Kidney (tissue), 14 donors: ENCODE data around the gene AKR1C8. TPM values are rescaled to one million over a fixed set of nuclear protein-coding genes. Genes with fewer than 3 reads are reported as not detected.
"Not testable (repeated sequence)": the region's sequence is repeated elsewhere in the genome, so short reads cannot be mapped to it uniquely, and the experiment has no call there.

ENCODE experiments used
- DNase-seq, 5 donors: peaks; one replicate each; pipeline ENCODE4 v3.0.0-alpha.2; 2013 to 2020
- FAIRE-seq: peaks from 2 replicates; lab custom pipeline; 2012; peaks lifted over from hg19 to GRCh38; lab: Jason Lieb, UNC
- H3K27ac ChIP-seq, 2 donors: one replicate each; pipeline ENCODE4 v1.7.0; 2013; ENCODE audit warnings: low read depth in 2 of 2, low read length in 2 of 2, inconsistent platforms in 1 of 2
- H3K27me3 ChIP-seq: one replicate; pipeline ENCODE4 v1.7.1; 2013; ENCODE audit warnings: low read length, inconsistent platforms; ENCODE audit not compliant: control insufficient read depth, insufficient read depth
- H3K36me3 ChIP-seq, 3 donors: one replicate each; pipeline versions ENCODE4 v1.7.0 to v1.7.1; 2013; ENCODE audit warnings: low read length in 3 of 3, control low read depth in 1 of 3, inconsistent platforms in 1 of 3; ENCODE audit not compliant: insufficient read depth in 3 of 3, control insufficient read depth in 2 of 3
- H3K4me1 ChIP-seq, 3 donors: one replicate each; pipeline versions ENCODE4 v1.7.0 to v1.7.1; 2013; ENCODE audit warnings: low read length in 3 of 3, inconsistent platforms in 1 of 3, low read depth in 1 of 3; ENCODE audit not compliant: control insufficient read depth in 2 of 3, insufficient read depth in 2 of 3
- H3K4me3 ChIP-seq, 3 donors: one replicate each; pipeline versions ENCODE4 v1.7.0 to v1.8.1; 2013; ENCODE audit warnings: low read length in 3 of 3, control low read depth in 1 of 3, inconsistent platforms in 1 of 3
- H3K9ac ChIP-seq, 3 donors: one replicate each; pipeline versions ENCODE4 v1.7.0 to v1.7.1; 2013; ENCODE audit warnings: low read length in 3 of 3, control low read depth in 1 of 3, inconsistent platforms in 1 of 3
- H3K9me3 ChIP-seq, 3 donors: one replicate each; pipeline versions ENCODE4 v1.7.0 to v1.7.1; 2013; ENCODE audit warnings: low read length in 3 of 3, control low read depth in 1 of 3, inconsistent platforms in 1 of 3; ENCODE audit not compliant: control insufficient read depth in 2 of 3, insufficient read depth in 1 of 3
- intact Hi-C: fragments of 100-400 bp; cut with DNase I; formaldehyde crosslinking; loops from one replicate; pipeline ENCODE4 v1.11.1; 2022
- polyA plus RNA-seq: library from polyadenylated mRNA; stranded (reverse); fragments of 350-450 nt; fragmentation: Illumina TruSeq; extraction: RNeasy Lipid Tissue Mini Kit (QIAGEN cat#74804); gene quantifications from one replicate; pipeline ENCODE4 v1.2.3, GENCODE V29; 2014; ENCODE audit warnings: low read depth, low replicate concordance; ENCODE audit not compliant: insufficient read depth
- total RNA-seq: library from RNA; stranded (reverse); fragmentation: NEBNext Ultra II Directional; extraction: Animal tissue kit (Norgen Biotek cat#: 25700); gene quantifications from one replicate; pipeline ENCODE4 v1.2.1, GENCODE V29; 2021
- TF ChIP-seq, protein P1 (sequence below): IDR thresholded peaks from 3 replicates; pipeline ENCODE4 v1.5.1; 2012; ENCODE audit warnings: mild to moderate bottlenecking, moderate library complexity, borderline replicate concordance; ENCODE audit not compliant: insufficient read depth; ENCODE audit errors: extremely low read depth
- donor health status: control.
- donor health status: control.
- donor health status: control.
- donor health status: control.
- donor health status: control.
- donor health status: DM: yes; HTN: yes; CAD: no.
- donor health status: Normal renal cell carcinoma (clear cell type).

The AKR1C8 gene
- total and polyA plus RNA-seq, 2 donors from 2014 or later = 0.66 TPM; not detected in 1

DNA sequence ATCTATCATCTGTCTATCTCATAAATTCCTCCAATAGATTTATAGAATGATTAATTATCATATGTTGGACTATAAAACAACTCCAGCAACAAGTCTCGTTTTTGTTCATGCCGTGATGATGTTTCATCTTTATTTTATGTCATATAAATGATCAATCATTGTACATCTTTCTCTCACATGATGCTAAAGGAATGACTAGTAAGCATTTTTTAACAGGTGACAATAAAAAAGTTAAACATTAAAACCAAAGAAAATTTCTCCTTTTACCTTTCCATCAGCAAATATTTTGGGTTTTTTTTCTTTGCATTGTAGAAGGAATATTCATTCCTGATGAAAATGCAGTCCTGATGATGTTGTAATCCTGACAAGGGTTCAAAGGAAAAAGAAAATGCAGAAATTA, 49.4 kb downstream of the AKR1C8 start:
- Histone ChIP-seq H3K4me3 (no peak overlapping the region), H3K27ac (no peak overlapping the region), H3K9me3 (peaks cover 0 to 10% (median 0%) of the 10 kb centered on the region in 3 donors), H3K36me3 (no peaks in the 10 kb centered on the region), H3K4me1 (no peaks in the 10 kb centered on the region), H3K27me3 (no peaks in the 10 kb centered on the region), H3K9ac (no peak overlapping the region)
- DNase-seq (no peak), FAIRE-seq (no peak)
- intact Hi-C loops = no loop called here
- TF ChIP-seq, protein P1, sequence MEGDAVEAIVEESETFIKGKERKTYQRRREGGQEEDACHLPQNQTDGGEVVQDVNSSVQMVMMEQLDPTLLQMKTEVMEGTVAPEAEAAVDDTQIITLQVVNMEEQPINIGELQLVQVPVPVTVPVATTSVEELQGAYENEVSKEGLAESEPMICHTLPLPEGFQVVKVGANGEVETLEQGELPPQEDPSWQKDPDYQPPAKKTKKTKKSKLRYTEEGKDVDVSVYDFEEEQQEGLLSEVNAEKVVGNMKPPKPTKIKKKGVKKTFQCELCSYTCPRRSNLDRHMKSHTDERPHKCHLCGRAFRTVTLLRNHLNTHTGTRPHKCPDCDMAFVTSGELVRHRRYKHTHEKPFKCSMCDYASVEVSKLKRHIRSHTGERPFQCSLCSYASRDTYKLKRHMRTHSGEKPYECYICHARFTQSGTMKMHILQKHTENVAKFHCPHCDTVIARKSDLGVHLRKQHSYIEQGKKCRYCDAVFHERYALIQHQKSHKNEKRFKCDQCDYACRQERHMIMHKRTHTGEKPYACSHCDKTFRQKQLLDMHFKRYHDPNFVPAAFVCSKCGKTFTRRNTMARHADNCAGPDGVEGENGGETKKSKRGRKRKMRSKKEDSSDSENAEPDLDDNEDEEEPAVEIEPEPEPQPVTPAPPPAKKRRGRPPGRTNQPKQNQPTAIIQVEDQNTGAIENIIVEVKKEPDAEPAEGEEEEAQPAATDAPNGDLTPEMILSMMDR = no peak

DNA sequence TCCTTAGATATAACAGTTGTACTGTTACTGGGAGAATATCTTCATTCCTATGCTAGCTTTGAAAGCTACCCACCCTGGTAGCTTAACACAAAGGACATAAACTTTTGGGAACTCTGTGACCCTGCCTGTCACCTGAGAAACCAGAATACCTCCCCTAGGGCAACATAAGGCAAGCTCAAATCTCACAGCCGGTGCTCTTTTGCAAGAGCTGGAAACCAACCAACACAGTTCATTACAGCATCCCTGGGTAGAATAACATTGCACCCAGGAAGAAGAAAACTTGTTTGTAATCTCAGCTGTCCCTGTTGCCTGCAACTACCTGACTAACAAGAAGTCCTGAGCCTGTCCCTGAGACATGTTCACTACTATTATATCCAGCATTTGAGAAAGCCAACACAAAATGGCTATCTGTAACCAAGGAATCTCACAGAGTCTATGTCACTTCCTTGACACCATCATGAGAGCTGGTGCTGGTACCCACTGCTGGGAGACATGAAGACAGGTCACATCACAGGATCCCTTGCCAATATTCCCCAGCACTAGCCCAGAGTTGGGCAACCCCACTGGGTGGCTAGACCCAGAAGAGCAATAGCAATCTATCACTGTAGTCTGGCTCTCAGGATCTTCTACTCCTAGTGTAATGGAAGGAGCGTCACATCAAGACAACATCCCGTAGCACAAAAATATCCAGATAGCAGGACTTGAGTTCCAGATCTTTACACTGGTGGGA, 59.5 kb downstream of the AKR1C8 start:
- Histone ChIP-seq H3K36me3 (no peaks in the 10 kb centered on the region), H3K4me1 (no peaks in the 10 kb centered on the region), H3K9me3 (no peaks in the 10 kb centered on the region), H3K27me3 (no peaks in the 10 kb centered on the region), H3K27ac (no peak overlapping the region), H3K9ac (no peak overlapping the region), H3K4me3 (no peak overlapping the region)
- FAIRE-seq (no peak), DNase-seq (peak in 1 of 5 donors; percentile 2)
- intact Hi-C loops = no loop called here
- TF ChIP-seq, protein P1 = no peak

DNA sequence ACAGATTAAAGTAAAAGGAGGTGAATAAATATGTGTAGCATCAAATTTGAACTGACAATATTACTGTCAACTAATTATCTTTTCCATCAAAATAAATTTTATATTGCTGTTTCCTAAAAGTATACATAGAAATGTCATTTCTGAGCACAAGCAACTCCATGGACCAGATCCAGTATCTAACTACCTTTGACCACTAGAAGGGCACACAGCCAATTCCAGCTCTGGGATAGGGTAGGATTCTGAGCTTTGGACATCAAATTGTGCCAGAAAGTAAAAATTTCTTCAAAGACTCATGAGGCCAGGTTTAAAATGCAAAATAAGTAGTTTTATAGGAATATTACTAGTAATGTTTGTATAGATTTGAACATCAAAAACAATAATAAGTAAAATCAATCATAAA, 61.1 kb downstream of the AKR1C8 start:
- Histone ChIP-seq H3K27me3 (no peaks in the 10 kb centered on the region), H3K4me3 (no peak overlapping the region), H3K9ac (no peak overlapping the region), H3K27ac (no peak overlapping the region), H3K4me1 (no peaks in the 10 kb centered on the region), H3K9me3 (no peaks in the 10 kb centered on the region), H3K36me3 (no peaks in the 10 kb centered on the region)
- DNase-seq (no peak), FAIRE-seq (peak; percentile 93)
- TF ChIP-seq, protein P1 = no peak
- intact Hi-C loops = no loop called here

DNA sequence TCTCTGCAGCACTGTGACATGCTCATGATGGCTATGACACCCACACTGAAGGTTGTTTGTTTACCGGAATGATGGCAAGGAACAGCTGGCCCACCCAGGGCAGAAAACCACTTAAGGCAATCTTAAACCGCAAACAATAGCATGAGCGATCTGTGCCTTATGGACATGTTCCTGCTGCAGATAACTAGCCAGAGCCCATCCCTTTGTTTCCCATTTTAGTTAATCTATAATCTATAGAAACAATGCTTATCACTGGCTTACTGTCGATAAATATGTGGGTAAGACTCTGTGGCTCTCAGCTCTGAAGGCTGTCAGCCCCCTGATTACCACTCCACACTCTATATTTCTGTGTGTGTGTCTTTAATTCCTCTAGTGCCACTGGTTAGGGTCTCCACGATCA, 65.0 kb downstream of the AKR1C8 start:
- H3K27me3 ChIP-seq, DNase-seq, H3K4me1 ChIP-seq, H3K9me3 ChIP-seq, H3K9ac ChIP-seq, H3K27ac ChIP-seq, H3K36me3 ChIP-seq, FAIRE-seq, intact Hi-C loops, H3K4me3 ChIP-seq: not testable (repeated sequence)
